Esophagus squamous epithelium (tissue), 4 donors: Measurements from ENCODE around the gene QPCTL.

Experiments
- POLR2A ChIP-seq, 4 donors: fragments of 450-650 bp; IDR thresholded peaks; one replicate each; pipeline ENCODE4 v1.6.1; 2017; ENCODE audit warnings: antibody characterized with exemption in 4 of 4, mild to moderate bottlenecking in 4 of 4, moderate library complexity in 3 of 4
- TF ChIP-seq, protein P1 (sequence below), 6 experiments: fragments of 450-650 bp in 4 of 6; fragments of 200-600 bp in 2 of 6; sonication (generic) in 2 of 6; IDR thresholded peaks; one replicate each; pipeline ENCODE4 v1.5.1; 2016 to 2019; ENCODE audit warnings: antibody characterized with exemption in 6 of 6, mild to moderate bottlenecking in 4 of 6, moderate library complexity in 4 of 6

DNA sequence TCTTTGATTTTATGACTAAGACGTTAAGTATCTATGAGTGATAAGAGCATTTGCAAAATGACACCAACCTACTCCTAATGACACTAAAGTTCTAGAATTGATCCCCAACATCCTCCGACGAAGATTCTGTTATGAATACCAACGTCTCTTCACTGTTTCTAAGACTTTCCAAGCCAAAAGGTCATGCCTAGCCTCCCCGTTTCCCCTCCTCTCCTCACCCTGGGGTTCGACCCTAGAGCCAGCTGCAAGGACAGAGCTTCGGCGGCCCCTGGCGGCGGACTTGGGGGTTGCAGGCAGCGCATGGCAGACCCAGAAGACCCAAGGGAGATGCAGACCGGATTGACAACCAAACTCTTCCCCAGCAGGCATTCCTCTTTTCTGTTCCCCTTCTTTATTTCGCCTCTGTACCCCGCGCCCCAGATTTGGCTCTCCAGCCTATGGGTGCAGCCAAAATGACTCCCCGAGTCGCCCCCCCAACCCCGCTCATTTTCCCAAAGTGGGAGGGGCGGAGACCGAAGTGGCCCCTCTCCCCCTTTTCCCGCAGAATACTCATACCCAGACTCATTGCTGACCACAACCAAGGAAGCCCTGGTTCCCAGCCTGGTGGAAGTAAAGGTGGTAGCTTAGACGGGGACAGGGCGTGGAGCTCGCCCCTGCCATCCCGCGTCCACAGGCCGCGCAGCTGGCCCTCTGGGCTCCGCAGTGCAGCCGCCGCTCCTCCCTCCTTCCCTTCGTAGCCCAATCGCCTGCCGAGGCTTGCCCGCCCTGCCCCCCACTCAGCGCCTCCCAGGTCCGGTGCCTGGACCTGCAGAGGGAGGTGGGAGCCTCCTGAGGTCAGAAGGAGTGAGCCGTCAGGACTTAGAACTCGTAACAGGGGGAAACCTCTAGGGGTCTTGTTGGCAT lies 49.2 kb upstream of the QPCTL start:
- TF ChIP-seq, protein P1, sequence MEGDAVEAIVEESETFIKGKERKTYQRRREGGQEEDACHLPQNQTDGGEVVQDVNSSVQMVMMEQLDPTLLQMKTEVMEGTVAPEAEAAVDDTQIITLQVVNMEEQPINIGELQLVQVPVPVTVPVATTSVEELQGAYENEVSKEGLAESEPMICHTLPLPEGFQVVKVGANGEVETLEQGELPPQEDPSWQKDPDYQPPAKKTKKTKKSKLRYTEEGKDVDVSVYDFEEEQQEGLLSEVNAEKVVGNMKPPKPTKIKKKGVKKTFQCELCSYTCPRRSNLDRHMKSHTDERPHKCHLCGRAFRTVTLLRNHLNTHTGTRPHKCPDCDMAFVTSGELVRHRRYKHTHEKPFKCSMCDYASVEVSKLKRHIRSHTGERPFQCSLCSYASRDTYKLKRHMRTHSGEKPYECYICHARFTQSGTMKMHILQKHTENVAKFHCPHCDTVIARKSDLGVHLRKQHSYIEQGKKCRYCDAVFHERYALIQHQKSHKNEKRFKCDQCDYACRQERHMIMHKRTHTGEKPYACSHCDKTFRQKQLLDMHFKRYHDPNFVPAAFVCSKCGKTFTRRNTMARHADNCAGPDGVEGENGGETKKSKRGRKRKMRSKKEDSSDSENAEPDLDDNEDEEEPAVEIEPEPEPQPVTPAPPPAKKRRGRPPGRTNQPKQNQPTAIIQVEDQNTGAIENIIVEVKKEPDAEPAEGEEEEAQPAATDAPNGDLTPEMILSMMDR (IDR thresholded peaks at IDR 0.05), result peak; percentile 94 to 99 (median 98)
- TF ChIP-seq POLR2A (IDR thresholded peaks at IDR 0.05), result no peak
